Gastroesophageal sphincter (tissue), 3 donors: ENCODE data around the gene PTGIR.

Experiments used
- CTCF ChIP-seq, 4 experiments: fragments of 200-600 bp in 2 of 4; fragments of 450-650 bp in 2 of 4; sonication (generic) in 1 of 4; IDR thresholded peaks; one replicate each; pipeline ENCODE4 v1.5.1; 2017 to 2019; ENCODE audit warnings: antibody characterized with exemption in 4 of 4, mild to moderate bottlenecking in 2 of 4, moderate library complexity in 2 of 4
- POLR2AphosphoS5 ChIP-seq: sonication (generic); formaldehyde crosslinking; IDR thresholded peaks from one replicate; pipeline ENCODE4 v1.6.1; 2017; ENCODE audit warnings: antibody characterized with exemption

GRCh38 chr19:46609511-46610412, 15.1 kb downstream of the PTGIR start:
- TF ChIP-seq POLR2AphosphoS5 (no peak), CTCF (IDR thresholded peaks at IDR 0.05) (no peak)
